ENCODE data around the gene SLC2A10. TPM values are rescaled to one million over a fixed set of nuclear protein-coding genes. Genes with fewer than 3 reads are reported as not detected.
A peak's percentile ranks its signal among the peaks of the same experiment; 100 is the strongest.

Gene SLC2A10
- total RNA-seq, 4 donors from 2014 or later: 0.36 to 4.0 (median 2.4) TPM

DNA sequence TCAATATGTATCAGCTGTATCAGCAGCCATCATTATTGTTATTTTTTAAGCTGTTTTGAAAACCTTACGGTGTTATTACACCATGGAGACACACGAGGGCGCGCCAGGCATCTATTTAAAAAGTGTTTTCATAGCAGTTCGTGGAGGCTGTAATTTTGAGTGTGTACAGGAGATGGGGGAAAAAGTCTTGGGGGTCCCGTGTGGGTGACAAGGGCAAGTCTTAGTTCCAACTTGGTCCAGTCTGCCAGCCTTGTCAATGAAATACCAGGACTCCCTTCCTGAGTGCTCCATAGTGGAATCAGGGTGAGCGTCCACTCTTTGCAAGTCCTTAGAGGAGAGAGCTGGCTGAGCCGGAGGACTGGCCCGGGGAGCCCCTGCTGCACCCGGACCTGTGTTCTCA, 43.3 kb downstream of the SLC2A10 start:
- in situ Hi-C loops (cut with MboI; ENCODE audit: low sequenced_read_pairs in 4 of 4) (loop anchor here (10.0 to 25.0 kb wide), 5 partner anchors 260 to 635 kb away; no protein-coding TSS in a partner anchor), intact Hi-C loops (cut with DNase I; ENCODE audit: low total_unique reads) (loop anchor here (10.0 kb wide), 1 partner anchor 632 kb away; no protein-coding TSS in a partner anchor)
- peak in 1 of 2 donors; percentile 24 for ATAC-seq

DNA sequence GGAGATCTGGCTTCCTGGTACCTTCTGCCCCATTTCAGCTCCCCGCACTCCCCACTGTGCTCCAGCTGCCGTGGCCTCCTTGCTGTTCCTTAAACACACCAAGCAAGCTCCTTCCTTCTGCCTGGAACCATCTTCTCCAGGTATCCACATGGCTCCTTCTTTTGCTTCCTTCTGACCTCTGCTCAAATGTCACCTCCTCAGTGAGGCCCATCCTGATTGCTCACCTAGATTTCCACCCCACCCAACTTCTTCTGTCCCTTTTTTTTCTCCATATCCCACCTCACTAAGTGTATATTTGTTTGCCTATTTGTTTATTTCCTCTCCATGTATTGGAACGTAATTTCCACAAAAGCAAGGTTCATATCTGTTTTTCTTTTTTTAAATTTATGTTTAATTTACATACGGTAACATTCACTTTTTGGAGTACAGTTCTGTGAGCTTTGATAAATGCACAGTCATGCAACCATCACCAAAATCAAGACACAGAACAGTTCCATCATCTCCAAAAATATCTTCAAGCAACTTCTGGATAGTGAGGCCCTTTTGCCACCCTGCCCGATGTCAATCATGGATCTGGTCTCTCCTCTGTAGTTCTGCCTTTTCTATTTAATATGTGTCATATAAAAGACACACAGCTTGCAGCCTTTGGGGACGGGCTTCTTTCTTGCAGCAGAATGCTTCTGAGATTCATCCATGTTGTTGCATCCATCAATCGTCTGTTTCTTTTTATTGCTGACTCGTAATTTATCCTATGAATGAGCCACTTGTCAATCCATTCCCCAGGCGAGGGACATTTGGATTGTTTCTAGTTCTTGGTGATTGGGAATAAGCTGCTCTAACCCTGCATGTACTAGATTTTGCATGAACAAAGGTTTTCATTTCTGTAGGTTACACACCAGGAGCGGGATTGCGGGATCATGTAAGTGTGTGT, 46.3 kb downstream of the SLC2A10 start:
- in situ Hi-C loops (cut with MboI; ENCODE audit: low sequenced_read_pairs in 4 of 4): loop anchor here (5.0 to 25.0 kb wide), 6 partner anchors 257 to 632 kb away; no protein-coding TSS in a partner anchor
- Histone ChIP-seq H3K36me3 (no peaks in the 10 kb centered on the region), H3K9me3 (no peaks in the 10 kb centered on the region), H3K4me3 (no peak overlapping the region), H3K4me1 (no peaks in the 10 kb centered on the region), H3K27ac (no peak overlapping the region), H3K27me3 (peaks cover 0 to 5% (median 4%) of the 10 kb centered on the region in 3 donors)
- intact Hi-C loops (cut with DNase I; ENCODE audit: low total_unique reads): loop anchor here (10.0 kb wide), 1 partner anchor 629 kb away; no protein-coding TSS in a partner anchor
- DNase-seq: no peak
- ATAC-seq: no peak
- no peak for TF ChIP-seq POLR2A (IDR thresholded peaks at IDR 0.05)
- TF ChIP-seq, protein P1, sequence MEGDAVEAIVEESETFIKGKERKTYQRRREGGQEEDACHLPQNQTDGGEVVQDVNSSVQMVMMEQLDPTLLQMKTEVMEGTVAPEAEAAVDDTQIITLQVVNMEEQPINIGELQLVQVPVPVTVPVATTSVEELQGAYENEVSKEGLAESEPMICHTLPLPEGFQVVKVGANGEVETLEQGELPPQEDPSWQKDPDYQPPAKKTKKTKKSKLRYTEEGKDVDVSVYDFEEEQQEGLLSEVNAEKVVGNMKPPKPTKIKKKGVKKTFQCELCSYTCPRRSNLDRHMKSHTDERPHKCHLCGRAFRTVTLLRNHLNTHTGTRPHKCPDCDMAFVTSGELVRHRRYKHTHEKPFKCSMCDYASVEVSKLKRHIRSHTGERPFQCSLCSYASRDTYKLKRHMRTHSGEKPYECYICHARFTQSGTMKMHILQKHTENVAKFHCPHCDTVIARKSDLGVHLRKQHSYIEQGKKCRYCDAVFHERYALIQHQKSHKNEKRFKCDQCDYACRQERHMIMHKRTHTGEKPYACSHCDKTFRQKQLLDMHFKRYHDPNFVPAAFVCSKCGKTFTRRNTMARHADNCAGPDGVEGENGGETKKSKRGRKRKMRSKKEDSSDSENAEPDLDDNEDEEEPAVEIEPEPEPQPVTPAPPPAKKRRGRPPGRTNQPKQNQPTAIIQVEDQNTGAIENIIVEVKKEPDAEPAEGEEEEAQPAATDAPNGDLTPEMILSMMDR (IDR thresholded peaks at IDR 0.05 in 4 of 5, conservative IDR thresholded peaks at IDR 0.05 in 1 of 5): no peak

More for the DNA sequence above, 43.3 kb downstream of the SLC2A10 start:
- H3K27me3 ChIP-seq: peaks cover 0 to 11% (median 5%) of the 10 kb centered on the region in 3 donors
- H3K4me1 ChIP-seq: no peaks in the 10 kb centered on the region
- TF ChIP-seq, protein P1 (IDR thresholded peaks at IDR 0.05 in 4 of 5, conservative IDR thresholded peaks at IDR 0.05 in 1 of 5): peak in 4 of 5 experiments; percentile 17 to 66 (median 44)
- no peak for TF ChIP-seq POLR2A (IDR thresholded peaks at IDR 0.05)
- no peak overlapping the region for H3K4me3 ChIP-seq
- no peak overlapping the region for H3K27ac ChIP-seq
- no peaks in the 10 kb centered on the region for H3K9me3 ChIP-seq
- H3K36me3 ChIP-seq: no peaks in the 10 kb centered on the region
- peak in 1 of 2 donors; percentile 17 for DNase-seq

DNA sequence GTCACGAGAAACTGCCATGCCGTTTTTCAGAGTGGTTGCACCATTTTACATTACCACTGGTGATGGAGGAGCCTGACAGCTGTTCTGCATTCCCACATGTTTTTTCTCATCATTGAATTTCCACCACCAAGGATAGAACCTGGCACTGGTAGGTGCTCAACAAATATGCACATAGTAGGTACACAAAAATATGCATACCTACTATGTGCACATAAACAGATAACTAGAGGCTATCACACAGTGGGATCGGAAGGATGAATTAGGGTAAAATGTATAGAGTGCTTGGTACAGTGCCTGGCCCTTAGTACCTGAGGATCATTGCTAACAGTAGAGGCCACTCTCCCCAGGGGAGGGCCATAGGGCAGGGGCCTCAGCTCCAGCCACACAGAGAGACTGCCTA, 47.0 kb downstream of the SLC2A10 start:
- TF ChIP-seq, protein P1 (IDR thresholded peaks at IDR 0.05 in 4 of 5, conservative IDR thresholded peaks at IDR 0.05 in 1 of 5): no peak
- no peak for TF ChIP-seq POLR2A (IDR thresholded peaks at IDR 0.05)
- H3K4me1 ChIP-seq: no peaks in the 10 kb centered on the region
- peaks cover 0 to 5% (median 4%) of the 10 kb centered on the region in 3 donors for H3K27me3 ChIP-seq
- DNase-seq (no peak), ATAC-seq (no peak)
- intact Hi-C loops (cut with DNase I; ENCODE audit: low total_unique reads): loop anchor here (10.0 kb wide), 1 partner anchor 628 kb away; no protein-coding TSS in a partner anchor
- H3K9me3 ChIP-seq: no peaks in the 10 kb centered on the region
- H3K27ac ChIP-seq: no peak overlapping the region
- in situ Hi-C loops (cut with MboI; ENCODE audit: low sequenced_read_pairs in 4 of 4): loop anchor here (5.0 to 25.0 kb wide), 6 partner anchors 256 to 631 kb away; no protein-coding TSS in a partner anchor
- no peak overlapping the region for H3K4me3 ChIP-seq
- no peaks in the 10 kb centered on the region for H3K36me3 ChIP-seq

DNA sequence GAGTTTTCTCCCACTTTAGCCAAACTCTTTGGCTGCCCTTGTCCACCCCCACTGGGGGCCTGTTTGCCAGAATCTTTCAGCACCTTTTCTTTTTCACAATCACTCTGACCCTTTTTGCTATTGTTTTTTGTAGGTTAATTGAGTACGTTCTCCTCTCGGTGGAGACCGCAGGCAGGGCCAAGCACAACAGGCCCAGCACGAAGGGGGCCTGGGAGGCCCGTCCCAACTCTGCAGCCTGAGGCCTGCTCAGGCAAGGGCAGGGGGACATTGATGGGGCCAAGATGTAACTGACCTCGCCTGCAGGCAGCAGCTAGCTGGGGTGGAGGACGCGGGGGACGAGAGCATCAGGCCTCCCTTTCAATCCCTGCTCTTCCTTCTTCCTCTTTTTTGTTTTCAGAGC, 47.7 kb downstream of the SLC2A10 start:
- no peaks in the 10 kb centered on the region for H3K36me3 ChIP-seq
- peaks cover 0 to 2% (median under 1%) of the 10 kb centered on the region in 3 donors for H3K27me3 ChIP-seq
- in situ Hi-C loops (cut with MboI; ENCODE audit: low sequenced_read_pairs in 4 of 4): loop anchor here (5.0 to 25.0 kb wide), 6 partner anchors 255 to 630 kb away; no protein-coding TSS in a partner anchor
- TF ChIP-seq POLR2A (IDR thresholded peaks at IDR 0.05): no peak
- TF ChIP-seq, protein P1 (IDR thresholded peaks at IDR 0.05 in 4 of 5, conservative IDR thresholded peaks at IDR 0.05 in 1 of 5): no peak
- no peaks in the 10 kb centered on the region for H3K9me3 ChIP-seq
- no peak overlapping the region for H3K27ac ChIP-seq
- intact Hi-C loops (cut with DNase I; ENCODE audit: low total_unique reads): loop anchor here (10.0 kb wide), 1 partner anchor 628 kb away; no protein-coding TSS in a partner anchor
- ATAC-seq (no peak), DNase-seq (no peak)
- no peak overlapping the region for H3K4me3 ChIP-seq
- H3K4me1 ChIP-seq: no peaks in the 10 kb centered on the region
